ENCODE data around the gene ANKS1B.

The ANKS1B gene

GRCh38 chr12:98908866-98909265 lies 1075.9 kb downstream of the ANKS1B start:
- no peak for DNase-seq

GRCh38 chr12:98903875-98904274 lies 1080.9 kb downstream of the ANKS1B start:
- no peak for DNase-seq

GRCh38 chr12:98901189-98901588 lies 1083.5 kb downstream of the ANKS1B start:
- no peak for DNase-seq

GRCh38 chr12:98896938-98897337 lies 1087.8 kb downstream of the ANKS1B start:
- DNase-seq: no peak

GRCh38 chr12:98895086-98895651 lies 1089.6 kb downstream of the ANKS1B start:
- DNase-seq: no peak

GRCh38 chr12:98894412-98895085 lies 1090.2 kb downstream of the ANKS1B start:
- DNase-seq: no peak

GRCh38 chr12:98893675-98894411 lies 1090.9 kb downstream of the ANKS1B start:
- DNase-seq: no peak

- no peak for DNase-seq
These were observed 1091.5 kb downstream of the ANKS1B start for GRCh38 chr12:98893126-98893674.

GRCh38 chr12:98885778-98886177 lies 1099.0 kb downstream of the ANKS1B start:
- DNase-seq: no peak

- no peak for DNase-seq
These were observed 1101.5 kb downstream of the ANKS1B start for GRCh38 chr12:98883231-98883630.

- no peak for DNase-seq
These were observed 1102.2 kb downstream of the ANKS1B start for GRCh38 chr12:98882526-98882925.

GRCh38 chr12:98873776-98874175 lies 1111.0 kb downstream of the ANKS1B start:
- no peak for DNase-seq

- DNase-seq: no peak
These were observed 1114.2 kb downstream of the ANKS1B start for GRCh38 chr12:98870504-98870903.

GRCh38 chr12:98869886-98870503 lies 1114.7 kb downstream of the ANKS1B start:
- no peak for DNase-seq

- DNase-seq: no peak
These were observed 1116.2 kb downstream of the ANKS1B start for GRCh38 chr12:98868538-98868937.

- DNase-seq: no peak
These were observed 1116.7 kb downstream of the ANKS1B start for GRCh38 chr12:98868076-98868475.

GRCh38 chr12:98864363-98864762 lies 1120.4 kb downstream of the ANKS1B start:
- no peak for DNase-seq

- DNase-seq: no peak
These were observed 1121.6 kb downstream of the ANKS1B start for GRCh38 chr12:98863167-98863566.

GRCh38 chr12:98861251-98861650 lies 1123.5 kb downstream of the ANKS1B start:
- no peak for DNase-seq

GRCh38 chr12:98856897-98857540 lies 1127.7 kb downstream of the ANKS1B start:
- no peak for DNase-seq

- no peak for DNase-seq
These were observed 1132.6 kb downstream of the ANKS1B start for GRCh38 chr12:98852181-98852580.

GRCh38 chr12:98847242-98847641 lies 1137.5 kb downstream of the ANKS1B start:
- no peak for DNase-seq

GRCh38 chr12:98845957-98846356 lies 1138.8 kb downstream of the ANKS1B start:
- no peak for DNase-seq
